HG03378 (cell line): ENCODE data around the gene SLC22A5.

Source experiments
- ATAC-seq: cut with Tn5 transposase; IDR thresholded peaks from one replicate; pipeline ENCODE4 v1.9.1; 2021; ENCODE audit warnings: mild to moderate bottlenecking, moderate library complexity; ENCODE audit not compliant: unreplicated experiment

Gene SLC22A5

GRCh38 chr5:132364319-132364718 is 5.2 kb upstream of the SLC22A5 start:
- no peak for ATAC-seq

GRCh38 chr5:132365213-132365612 is 4.3 kb upstream of the SLC22A5 start:
- ATAC-seq, result no peak

- no peak for ATAC-seq
These were observed 1.3 kb upstream of the SLC22A5 start for GRCh38 chr5:132368186-132368585.

GRCh38 chr5:132369007-132369473 is 470 bp upstream of the SLC22A5 start:
- peak; percentile 38 for ATAC-seq

- no peak for ATAC-seq
These were observed 866 bp downstream of the SLC22A5 start for GRCh38 chr5:132370181-132370970.

GRCh38 chr5:132370971-132371602 is 1.6 kb downstream of the SLC22A5 start:
- no peak for ATAC-seq

- no peak for ATAC-seq
These were observed 2.1 kb downstream of the SLC22A5 start for GRCh38 chr5:132371603-132371994.

GRCh38 chr5:132372127-132372526 is 2.6 kb downstream of the SLC22A5 start:
- no peak for ATAC-seq

- ATAC-seq, result no peak
These were observed 3.0 kb downstream of the SLC22A5 start for GRCh38 chr5:132372542-132372941.

GRCh38 chr5:132375957-132376356 is 6.4 kb downstream of the SLC22A5 start:
- no peak for ATAC-seq

GRCh38 chr5:132376694-132377641 is 7.5 kb downstream of the SLC22A5 start:
- ATAC-seq, result no peak

GRCh38 chr5:132377738-132378137 is 8.2 kb downstream of the SLC22A5 start:
- ATAC-seq, result no peak

GRCh38 chr5:132378580-132378979 is 9.1 kb downstream of the SLC22A5 start:
- no peak for ATAC-seq

GRCh38 chr5:132380047-132380446 is 10.5 kb downstream of the SLC22A5 start:
- no peak for ATAC-seq

- no peak for ATAC-seq
These were observed 11.2 kb downstream of the SLC22A5 start for GRCh38 chr5:132380741-132381140.

GRCh38 chr5:132381614-132382013 is 12.1 kb downstream of the SLC22A5 start:
- no peak for ATAC-seq

- ATAC-seq, result no peak
These were observed 13.8 kb downstream of the SLC22A5 start for GRCh38 chr5:132383261-132383660.

GRCh38 chr5:132383984-132384383 is 14.5 kb downstream of the SLC22A5 start:
- ATAC-seq, result no peak

GRCh38 chr5:132384506-132385050 is 15.1 kb downstream of the SLC22A5 start:
- no peak for ATAC-seq

- ATAC-seq, result no peak
These were observed 16.0 kb downstream of the SLC22A5 start for GRCh38 chr5:132385326-132386105.
